HG03095 (cell line): ENCODE results near the gene PRKCQ.
A peak's percentile ranks its signal among the peaks of the same experiment; 100 is the strongest.

ENCODE experiments used
- ATAC-seq: cut with Tn5 transposase; IDR thresholded peaks from one replicate; pipeline ENCODE4 v1.9.1; 2021; ENCODE audit warnings: moderate library complexity; ENCODE audit not compliant: unreplicated experiment

PRKCQ gene

DNA sequence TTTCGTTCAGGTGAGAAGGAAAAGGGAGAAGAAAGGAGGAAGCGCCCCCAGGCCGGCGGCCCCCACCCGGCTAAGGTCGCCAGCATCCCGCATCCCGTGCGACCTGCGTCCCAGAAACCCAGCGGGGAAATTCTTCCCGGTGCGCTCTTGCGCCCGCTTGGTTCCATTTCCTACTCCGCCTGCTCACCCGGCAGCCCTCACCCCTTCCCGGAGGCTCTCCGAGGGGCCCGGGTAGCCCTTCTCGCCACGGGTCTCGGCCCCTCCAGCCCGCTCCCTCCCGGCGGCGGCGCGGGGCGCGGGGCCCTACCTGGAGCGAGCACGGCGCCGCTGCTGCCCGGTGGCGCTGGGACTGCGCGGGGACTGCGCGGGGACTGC is at the start of gene PRKCQ:
PRKCQ (minus strand) TSS at position 373 of the 375 bp plus-strand sequence. CDS start 65,141 bp downstream, outside the sequence.
- peak; percentile 14 for ATAC-seq

DNA sequence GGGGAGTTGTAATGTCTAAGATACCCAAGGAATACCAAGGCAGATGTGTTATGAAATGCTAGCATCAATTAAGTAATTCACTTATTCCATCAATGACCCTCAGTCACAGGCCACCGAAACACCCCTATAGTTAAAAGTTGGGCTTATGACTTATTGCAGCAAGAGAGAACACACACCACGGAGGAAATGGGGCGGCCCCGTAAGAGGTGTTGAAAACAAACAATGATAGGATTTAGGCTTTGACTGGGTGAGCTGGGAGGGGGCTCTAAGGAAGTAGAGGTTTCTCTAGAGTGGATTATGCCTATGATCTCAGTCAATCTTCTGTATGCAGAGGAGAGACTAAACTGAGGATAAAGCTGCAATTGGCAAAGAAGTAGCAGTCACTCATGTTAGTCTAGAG is 45.4 kb upstream of the PRKCQ start:
- no peak for ATAC-seq

DNA sequence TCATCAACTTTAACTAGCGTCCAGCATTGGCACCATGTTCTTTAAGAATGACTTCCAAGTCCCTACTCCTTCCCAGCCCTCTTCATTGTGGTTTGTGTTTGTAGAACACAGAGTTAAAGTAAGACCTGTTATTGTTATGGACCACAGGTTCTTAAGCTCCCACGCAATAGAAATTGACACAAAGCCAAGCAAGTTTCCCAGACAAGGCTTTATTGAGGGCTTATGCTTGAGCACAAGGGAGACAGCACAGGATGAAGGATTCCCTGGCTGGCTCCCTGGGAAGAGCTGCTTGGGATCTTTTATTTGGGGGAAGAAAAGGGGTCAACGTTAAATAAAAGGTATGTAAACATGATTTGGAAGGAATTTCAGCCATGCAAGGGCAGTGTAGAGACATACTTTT is 44.3 kb upstream of the PRKCQ start:
- no peak for ATAC-seq

DNA sequence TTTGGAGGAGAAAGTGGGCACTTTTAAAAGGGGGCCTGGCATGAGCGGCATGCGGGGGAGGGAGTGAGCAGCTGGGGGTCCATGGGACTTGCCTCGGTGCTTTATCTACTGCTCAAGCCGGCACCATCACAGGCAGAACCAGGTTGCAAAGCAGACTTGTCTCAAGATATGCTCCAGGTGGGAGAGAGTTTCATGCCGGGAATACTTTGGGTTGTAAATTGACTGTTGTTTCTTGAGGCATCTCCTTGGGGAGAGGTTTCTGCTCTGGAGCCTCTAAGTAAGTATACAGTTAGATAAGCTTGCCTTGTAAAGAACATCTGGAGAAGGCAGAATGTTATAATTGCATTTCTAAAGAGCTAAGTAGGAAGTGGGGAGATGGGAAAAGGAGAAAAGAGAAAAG is 42.8 kb upstream of the PRKCQ start:
- ATAC-seq, result no peak

DNA sequence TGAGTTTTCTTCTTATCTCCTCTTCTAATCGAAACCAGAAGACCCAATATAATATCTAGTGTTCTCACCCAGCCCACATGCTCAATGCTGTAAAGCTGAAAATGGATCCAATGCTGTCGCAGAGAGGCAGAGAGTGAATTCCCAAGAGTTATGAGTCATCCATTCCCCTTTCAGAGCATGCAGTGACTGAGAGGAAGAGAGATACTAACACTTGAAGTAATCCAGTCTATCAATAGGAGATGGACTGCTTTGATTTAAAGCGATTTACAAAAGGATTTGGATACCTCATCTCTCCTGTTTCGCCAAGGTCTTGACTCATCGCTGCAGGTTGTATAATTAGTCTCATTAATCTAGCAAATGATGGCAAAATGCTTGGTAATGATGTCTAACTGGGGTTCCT is 41.5 kb upstream of the PRKCQ start:
- no peak for ATAC-seq

DNA sequence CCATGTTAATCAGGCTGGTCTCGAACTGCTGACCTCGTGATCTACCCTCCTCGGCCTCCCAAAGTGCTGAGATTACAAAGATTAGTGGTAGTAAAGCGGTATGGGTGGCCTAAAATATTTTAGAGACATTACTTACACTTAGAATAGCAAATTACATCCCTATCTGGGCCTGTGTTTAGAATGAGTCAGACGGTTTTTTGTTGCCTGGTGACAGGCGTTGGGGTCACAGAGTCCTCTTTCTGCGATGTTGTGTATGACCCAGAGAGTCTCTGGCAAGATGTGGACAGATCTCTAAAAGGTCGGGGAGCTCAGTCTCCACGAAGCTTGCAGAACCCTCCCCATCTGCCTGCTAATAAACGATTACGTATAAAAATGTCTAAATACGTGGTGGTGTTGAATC is 39.6 kb upstream of the PRKCQ start:
- ATAC-seq, result no peak

DNA sequence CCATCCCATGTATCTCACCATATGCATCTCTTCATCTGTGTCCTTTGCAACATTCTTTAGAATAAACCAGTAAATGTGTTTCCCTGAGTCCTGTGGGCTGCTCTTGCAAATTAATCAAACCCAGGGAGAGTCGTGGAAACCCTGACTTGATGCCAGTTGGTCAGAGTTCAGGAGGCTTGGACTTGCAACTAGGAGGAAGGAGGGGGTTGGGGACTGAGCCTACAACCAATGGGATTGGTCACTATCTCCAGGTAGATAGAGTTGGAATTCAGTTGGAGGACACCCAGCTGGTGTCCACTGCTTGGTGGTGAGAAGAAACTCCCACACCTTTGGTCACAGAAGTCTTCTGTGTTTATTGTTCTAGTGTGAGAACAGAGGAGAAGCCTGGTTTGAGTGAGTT is 38.3 kb upstream of the PRKCQ start:
- no peak for ATAC-seq

DNA sequence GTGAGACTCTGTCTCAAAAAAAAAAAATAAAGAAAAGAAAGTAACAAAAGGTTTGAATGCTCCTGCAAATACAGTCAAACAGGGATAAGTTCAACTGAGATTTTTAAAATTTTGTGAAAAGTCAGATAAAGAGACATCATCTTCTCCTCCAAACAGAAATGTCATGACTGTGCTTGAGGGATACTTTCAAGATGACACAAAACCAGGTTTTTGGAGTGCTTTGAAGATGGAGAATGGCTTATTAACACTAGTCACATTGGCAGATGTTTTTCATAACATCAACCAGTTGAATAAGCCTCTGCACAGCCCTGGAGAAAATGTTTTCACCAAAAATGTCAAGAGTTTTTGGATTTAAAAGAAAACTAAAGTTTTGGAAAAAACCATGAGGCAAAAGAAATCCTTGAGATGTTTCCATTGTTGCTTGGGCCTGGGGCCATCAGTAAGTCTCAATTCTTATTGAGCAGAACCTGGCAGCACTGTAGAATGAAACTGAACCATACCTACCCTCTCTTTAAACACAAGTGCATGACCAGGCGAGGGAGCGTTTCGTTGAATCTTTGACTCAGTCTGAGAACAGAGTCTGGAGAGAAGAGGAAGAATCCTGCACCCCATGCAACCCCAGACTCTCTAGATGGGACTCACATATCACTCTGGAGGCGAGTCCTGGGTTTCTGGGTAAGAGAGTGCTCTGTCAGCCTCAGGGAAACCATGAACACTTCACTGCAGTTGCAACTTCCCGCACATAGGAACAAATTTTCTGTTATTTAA is 37.4 kb upstream of the PRKCQ start:
- ATAC-seq, result no peak

DNA sequence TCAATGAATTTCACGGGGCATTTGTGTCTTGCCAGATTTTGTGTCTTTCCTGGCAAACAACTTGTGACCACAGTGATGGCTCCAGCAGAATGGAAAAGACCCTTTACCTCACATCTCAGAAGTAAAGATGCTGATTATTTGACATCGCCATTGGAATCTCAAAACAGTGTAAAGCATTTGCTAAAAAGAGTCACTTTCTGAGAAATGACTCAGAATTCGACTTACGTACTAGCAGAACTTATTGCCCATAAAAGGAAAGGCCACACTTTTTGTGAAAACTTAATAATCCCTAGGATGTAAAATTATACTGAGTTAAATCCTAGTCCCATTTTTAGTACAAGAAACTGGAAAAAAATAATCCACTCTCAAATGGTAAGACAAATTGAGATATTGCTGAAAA is 35.9 kb upstream of the PRKCQ start:
- ATAC-seq, result no peak

DNA sequence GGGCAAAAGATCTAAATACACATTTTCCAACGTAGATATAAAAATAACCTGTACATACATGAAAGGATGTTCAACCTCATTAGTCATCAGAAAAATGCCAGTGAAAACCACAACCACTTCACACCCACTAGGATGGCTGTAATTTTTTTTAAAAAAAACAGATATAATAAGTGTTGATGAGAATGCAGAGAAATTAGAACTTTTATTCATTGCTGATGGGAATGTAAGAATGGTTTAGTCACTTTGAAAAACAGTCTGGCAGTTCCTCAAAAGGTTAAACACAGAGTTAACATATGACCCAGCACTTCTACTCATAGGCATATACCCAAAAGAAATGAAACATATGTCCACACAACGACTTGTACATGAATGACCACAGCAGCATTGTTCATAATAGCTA is 32.3 kb upstream of the PRKCQ start:
- no peak for ATAC-seq

DNA sequence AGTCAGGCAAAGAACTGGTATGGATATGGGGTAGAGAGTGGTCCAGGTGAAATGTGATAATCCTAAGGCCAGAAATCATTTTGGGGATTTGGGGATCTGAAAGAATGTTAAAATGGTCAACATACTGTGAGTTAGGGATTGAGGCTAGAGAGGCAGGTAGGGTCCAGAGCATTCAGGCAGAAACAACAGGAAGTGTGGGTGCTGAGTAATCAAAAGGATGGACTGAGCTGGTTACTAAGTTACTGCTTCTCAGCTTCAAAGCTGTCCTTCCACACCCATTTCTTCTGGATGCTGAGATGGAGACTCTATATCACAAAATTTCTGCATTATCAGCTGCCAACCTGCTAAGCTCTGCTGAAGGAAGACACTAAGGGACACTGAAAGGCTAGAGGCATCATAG is 30.6 kb upstream of the PRKCQ start:
- ATAC-seq, result no peak

DNA sequence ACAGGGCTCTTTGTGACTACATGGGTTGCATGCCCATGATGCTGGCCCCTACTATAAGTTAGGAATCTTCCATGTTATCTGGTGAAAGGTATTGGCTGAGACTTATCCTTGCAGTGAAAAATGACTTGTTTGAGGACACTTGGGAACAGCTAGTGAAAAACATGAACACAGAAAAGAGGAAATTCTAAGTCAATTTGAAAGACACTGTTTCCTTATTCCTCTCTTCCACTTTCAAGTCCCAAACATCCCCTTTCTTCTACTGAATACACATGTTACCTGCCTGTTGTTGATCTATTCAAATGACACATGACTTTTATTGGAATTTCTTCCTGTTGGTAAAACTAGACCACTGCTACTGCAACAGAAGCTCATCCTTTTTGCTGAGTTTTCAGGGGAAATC is 29.5 kb upstream of the PRKCQ start:
- no peak for ATAC-seq

DNA sequence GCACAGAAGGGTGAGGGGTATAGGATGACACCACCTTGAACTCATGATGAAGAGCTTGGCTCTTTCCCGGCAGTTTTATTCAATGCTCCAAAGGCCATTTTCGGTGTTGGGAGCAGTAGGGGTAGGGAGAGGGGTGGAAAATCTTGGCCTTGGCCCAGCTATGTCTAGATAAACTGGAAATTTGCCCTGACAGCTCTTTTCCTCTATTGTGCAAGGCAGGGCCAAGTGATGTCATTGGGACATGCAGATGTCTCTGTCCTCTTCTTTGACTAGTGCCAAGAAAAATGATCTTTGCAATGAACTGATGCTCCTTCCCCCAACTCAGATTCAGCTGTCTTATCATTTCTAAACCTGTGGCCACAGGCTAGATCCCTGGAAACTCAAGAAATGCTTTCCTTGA is 27.7 kb upstream of the PRKCQ start:
- no peak for ATAC-seq

DNA sequence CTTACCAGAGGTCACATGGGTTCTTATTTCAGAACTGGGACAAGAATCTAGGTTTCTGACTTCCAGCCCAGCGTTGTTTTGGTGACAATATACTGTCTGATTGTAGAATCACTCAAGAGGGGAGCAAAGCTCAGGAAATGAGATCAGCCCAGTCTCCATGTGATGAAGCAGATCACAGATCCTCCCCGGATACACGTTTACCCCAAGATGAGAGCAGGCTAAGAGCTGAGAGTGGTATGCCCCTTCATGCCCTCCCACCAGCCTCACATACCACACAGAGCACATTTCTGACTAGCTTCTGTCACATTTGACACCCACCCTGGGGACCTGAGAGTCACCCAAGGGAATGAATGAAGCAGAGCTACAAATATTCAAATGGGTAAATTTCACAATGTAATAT is 27.1 kb upstream of the PRKCQ start:
- ATAC-seq, result no peak

DNA sequence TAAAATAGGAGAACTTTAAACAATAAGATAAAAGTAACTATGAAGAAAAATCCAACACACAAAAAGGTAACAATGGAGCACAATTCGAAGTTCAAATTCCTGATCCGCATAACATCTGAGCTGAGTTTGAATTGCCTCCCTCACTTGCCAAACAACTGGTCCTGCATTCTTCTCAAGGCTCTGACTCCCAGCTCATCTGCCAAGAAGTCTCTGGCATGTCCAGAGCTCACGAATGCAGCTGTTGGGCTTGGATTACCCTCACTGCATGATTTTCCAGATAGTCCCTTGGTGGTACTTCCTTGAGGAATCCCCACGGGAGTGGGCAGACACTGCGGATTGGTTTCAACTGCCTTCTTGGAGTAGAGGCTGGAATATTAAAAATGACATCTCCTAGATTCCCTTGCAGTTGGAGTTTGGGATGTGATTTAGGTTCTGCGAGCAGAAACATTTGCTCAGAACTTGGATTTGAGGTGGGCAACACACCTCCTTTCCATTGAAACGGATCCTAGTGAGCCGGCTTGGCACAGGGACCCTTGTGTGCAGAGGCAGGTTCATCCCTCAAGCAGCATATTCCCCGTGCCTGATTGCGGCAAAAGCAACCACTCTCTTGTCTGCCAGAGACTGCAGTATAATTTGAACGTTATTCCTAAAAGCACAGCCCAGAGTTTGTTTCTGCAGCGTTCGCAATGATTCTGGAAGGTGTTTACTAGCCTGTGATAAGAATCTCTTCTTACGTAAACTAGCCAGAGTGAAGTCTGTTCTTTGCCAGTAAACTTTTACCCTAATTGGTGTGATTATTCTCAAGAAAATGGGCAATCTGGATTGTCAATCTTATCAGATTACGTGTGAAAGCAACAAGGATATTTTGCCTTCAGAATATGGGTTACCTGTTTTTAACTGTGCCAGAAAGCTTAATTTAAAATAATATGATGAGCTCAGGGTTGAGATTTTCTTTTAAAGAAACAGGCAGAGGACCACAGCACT is 23.4 kb upstream of the PRKCQ start:
- no peak for ATAC-seq

DNA sequence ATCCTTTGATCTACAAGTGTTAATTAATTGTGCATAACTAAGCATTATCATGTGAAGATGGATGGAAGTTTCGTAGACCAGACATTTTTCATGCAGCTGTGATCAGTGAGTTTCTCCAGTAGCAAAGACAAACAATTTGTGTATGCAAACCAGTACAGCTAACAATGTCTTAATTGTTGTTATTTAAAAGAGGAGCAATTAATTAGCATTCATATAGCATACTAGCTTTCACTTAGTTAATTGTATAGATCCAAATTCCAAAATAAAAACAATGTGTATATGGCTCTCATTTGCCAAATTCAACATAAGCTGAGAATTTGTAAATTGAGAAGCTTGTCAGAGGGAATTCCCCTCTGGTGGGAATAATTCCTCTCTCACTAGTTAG is 22.6 kb upstream of the PRKCQ start:
- ATAC-seq, result no peak

DNA sequence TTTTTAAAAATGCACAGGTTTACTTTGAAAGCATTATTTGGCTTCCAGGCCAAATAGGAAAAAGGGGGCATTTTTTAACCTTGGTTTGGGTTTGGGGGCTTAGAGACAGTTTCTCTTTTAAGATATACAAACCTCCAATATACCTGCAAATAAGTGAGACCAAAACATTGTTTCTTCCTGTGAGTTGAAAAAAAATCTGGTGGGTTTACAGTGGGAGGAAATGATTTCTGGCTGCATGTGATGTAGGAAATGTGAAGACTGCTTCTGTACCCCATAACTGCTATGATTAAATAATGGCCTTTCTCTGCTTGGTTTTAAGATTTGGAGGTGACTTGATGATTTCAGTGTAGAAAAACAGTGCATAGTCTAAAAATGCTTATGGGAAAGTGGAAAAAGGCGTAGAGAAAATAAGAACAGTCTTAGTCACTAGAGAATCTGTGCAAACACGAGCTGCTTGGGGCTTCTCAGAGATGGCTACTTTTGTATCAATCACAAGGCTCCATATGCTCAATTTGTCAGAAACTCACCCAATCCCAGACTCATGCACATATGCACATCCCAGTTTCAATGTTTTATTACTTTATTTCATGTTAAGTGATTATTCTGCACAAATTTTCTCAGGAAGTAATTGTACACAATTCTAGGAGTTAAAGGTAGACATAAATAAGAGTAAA is 22.1 kb upstream of the PRKCQ start:
- ATAC-seq, result no peak

DNA sequence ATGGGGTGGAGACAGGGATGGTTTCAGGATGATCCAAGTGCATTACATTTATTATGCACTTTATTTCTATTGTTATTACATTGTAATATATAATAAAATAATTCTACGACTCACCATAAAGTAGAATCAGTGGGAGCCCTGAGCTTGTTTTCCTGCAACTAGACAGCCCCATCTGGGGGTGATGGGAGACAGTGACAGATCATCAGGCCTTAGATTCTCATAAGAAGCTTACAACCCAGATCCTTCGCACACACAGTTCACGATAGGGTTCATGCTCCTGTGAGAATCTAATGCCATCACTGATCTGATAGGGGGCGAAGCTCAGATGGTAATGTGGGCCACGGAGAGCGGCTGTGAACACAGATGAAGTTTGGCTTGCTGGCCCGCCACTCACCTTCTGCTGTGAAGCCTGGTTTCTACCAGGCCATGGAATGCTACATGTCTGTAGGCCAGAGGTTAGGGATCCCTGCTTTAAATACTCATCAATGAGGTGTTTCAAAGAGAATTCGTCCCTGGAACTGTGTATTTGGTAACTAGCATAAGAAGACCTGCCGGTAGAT is 21.2 kb upstream of the PRKCQ start:
- no peak for ATAC-seq

DNA sequence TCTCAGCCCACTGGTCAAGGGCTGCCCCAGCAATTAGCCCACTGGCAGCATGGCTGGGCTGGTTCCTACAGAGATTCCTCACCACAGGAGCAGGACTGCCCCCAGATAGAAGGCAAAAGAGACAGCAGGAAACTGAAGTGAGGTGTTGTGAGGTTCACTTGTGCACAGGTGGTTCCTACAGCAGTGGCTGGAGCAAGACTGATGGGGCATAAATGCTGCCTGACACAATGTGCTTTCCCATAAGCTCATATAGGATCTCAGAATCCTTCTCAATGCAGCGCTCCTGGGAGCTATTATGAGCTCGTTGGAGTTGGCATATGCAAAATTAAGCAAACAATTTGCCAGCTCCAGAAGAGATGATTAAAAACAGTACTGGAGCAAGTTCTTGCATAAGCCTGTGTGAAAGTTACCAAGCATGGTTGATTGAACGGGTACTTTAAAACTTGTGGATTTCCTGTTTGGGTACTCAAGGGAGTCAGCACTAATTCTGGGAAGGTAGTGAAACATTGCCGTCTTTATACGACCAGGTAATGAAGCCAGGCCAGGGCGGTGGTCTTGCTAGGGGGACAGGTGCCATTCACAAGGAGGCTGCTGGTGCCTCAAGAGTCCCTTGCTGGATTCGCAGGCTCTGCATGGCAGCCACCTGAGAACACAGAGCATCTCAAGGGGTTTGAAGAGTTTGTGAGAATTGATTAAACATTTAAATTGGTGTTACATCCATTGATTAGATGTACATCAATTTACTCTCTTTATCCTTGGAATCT is 20.3 kb upstream of the PRKCQ start:
- ATAC-seq, result no peak

DNA sequence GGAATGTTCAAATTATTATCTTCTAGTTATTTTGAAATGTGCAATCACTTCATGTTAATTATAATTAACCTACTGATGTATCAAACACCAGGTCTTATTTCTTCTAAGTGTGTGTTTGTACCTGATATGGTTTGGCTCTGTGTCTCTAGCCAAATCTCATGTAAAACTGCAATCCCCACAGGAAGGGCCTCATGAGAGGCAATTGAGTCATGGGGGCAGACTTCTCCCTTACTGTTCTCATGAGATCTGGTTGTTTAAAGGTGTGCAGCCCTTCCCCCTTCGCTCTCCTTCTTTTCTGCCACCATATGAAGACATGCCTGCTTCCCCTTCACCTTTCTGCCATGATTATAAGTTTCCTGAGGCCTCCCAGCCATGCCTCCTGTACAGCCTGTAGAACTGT is 18.6 kb upstream of the PRKCQ start:
- ATAC-seq, result no peak

DNA sequence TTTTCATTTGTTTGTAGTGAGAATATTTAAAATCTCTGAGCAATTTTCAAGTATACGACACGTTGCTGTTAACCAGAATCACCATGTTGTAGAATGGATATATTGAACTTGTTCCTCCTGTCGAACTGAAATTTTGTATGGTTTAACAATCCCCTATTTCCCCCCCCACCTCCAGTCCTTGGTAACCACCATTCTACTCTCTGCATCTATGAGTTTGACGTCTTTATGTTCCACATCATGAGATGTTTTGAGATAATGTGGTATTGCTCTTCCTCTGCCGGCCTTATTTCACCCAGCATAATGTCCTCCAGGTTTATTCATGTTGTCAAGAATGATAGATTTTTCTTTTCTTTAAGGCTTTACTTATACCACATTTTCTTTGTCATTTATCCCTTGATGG is 17.4 kb upstream of the PRKCQ start:
- no peak for ATAC-seq
